Stimulated activated naive B cell treated with anti-CD40 and anti-IgM and Interleukin-4, amounts not matched to agents 10 μg/mL and 1 μg/mL and 100 μg/mL, for 72 hours (primary cell): ENCODE measurements around the gene SERPIND1.

Experiments
- ATAC-seq, 2 donors: fragments of 150-1000 bp; cut with Tn5 transposase; replicated peaks; 2 replicates each; pipeline ENCODE4 v1.10.0; 2021; ENCODE audit warnings: moderate library complexity in 1 of 2
- DNase-seq: peaks from one replicate; pipeline ENCODE4 v3.0.0; 2021
- H3K27ac Mint-ChIP-seq: one replicate; pipeline ENCODE4 v1.8.0; 2022; ENCODE audit warnings: mild to moderate bottlenecking, mixed read lengths
- H3K27me3 Mint-ChIP-seq, 2 donors: one replicate each; pipeline ENCODE4 v1.8.0; 2022; ENCODE audit warnings: mixed read lengths in 2 of 2
- H3K36me3 Mint-ChIP-seq, 2 donors: one replicate each; pipeline ENCODE4 v1.8.0; 2022; ENCODE audit warnings: mixed read lengths in 2 of 2, mild to moderate bottlenecking in 1 of 2
- H3K4me1 Mint-ChIP-seq, 2 donors: one replicate each; pipeline ENCODE4 v1.8.0; 2022; ENCODE audit warnings: mixed read lengths in 2 of 2, mild to moderate bottlenecking in 1 of 2
- H3K4me3 Mint-ChIP-seq, 2 donors: one replicate each; pipeline ENCODE4 v1.8.0; 2022; ENCODE audit warnings: mild to moderate bottlenecking in 2 of 2, mixed read lengths in 2 of 2, moderate library complexity in 1 of 2
- H3K9me3 Mint-ChIP-seq, 2 donors: one replicate each; pipeline ENCODE4 v1.8.0; 2022; ENCODE audit warnings: mixed read lengths in 2 of 2, mild to moderate bottlenecking in 1 of 2

The SERPIND1 gene

GRCh38 chr22:20786048-20786447, 12.1 kb downstream of the SERPIND1 start:
- H3K36me3 Mint-ChIP-seq: peaks cover 32 to 47% of the 10 kb centered on the region in 2 donors
- no peak overlapping the region for H3K4me3 Mint-ChIP-seq
- no peaks in the 10 kb centered on the region for H3K27me3 Mint-ChIP-seq
- H3K4me1 Mint-ChIP-seq: peaks cover 8 to 19% of the 10 kb centered on the region in 2 donors
- peak overlapping the region; percentile 25 for H3K27ac Mint-ChIP-seq
- no peak for ATAC-seq
- H3K9me3 Mint-ChIP-seq: no peaks in the 10 kb centered on the region
- no peak for DNase-seq

- ATAC-seq (no peak), DNase-seq (no peak)
- Mint-ChIP-seq H3K27me3 (no peaks in the 10 kb centered on the region), H3K4me3 (no peak overlapping the region), H3K27ac (peak overlapping the region; percentile 25), H3K9me3 (no peaks in the 10 kb centered on the region), H3K4me1 (peaks cover 8 to 23% of the 10 kb centered on the region in 2 donors), H3K36me3 (peaks cover 35 to 51% of the 10 kb centered on the region in 2 donors)
Measured at GRCh38 chr22:20786536-20786979, 12.6 kb downstream of the SERPIND1 start.

- Mint-ChIP-seq H3K36me3 (peaks cover 35 to 53% of the 10 kb centered on the region in 2 donors), H3K27ac (no peak overlapping the region), H3K9me3 (no peaks in the 10 kb centered on the region), H3K27me3 (no peaks in the 10 kb centered on the region), H3K4me1 (peaks cover 8 to 23% of the 10 kb centered on the region in 2 donors), H3K4me3 (no peak overlapping the region)
- ATAC-seq (no peak), DNase-seq (no peak)
Measured at GRCh38 chr22:20787223-20787622, 13.3 kb downstream of the SERPIND1 start.

- Mint-ChIP-seq H3K27me3 (no peaks in the 10 kb centered on the region), H3K27ac (peak overlapping the region; percentile 37), H3K4me3 (no peak overlapping the region), H3K36me3 (peaks cover 40 to 55% of the 10 kb centered on the region in 2 donors), H3K4me1 (peaks cover 8 to 22% of the 10 kb centered on the region in 2 donors), H3K9me3 (no peaks in the 10 kb centered on the region)
- ATAC-seq (no peak), DNase-seq (no peak)
Measured at GRCh38 chr22:20787746-20788626, 14.1 kb downstream of the SERPIND1 start.

- ATAC-seq (peak in 1 of 2 donors; percentile 33), DNase-seq (no peak)
- no peaks in the 10 kb centered on the region for H3K9me3 Mint-ChIP-seq
- peaks cover 36 to 51% of the 10 kb centered on the region in 2 donors for H3K36me3 Mint-ChIP-seq
- no peaks in the 10 kb centered on the region for H3K27me3 Mint-ChIP-seq
- peaks cover 5 to 14% of the 10 kb centered on the region in 2 donors for H3K4me1 Mint-ChIP-seq
- H3K4me3 Mint-ChIP-seq: no peak overlapping the region
- no peak overlapping the region for H3K27ac Mint-ChIP-seq
Measured at GRCh38 chr22:20788627-20789344, 14.9 kb downstream of the SERPIND1 start.

GRCh38 chr22:20792221-20792965, 18.5 kb downstream of the SERPIND1 start:
- Mint-ChIP-seq H3K9me3 (no peaks in the 10 kb centered on the region), H3K4me3 (no peak overlapping the region)
- no peak for ATAC-seq

GRCh38 chr22:20792966-20793728, 19.2 kb downstream of the SERPIND1 start:
- Mint-ChIP-seq H3K9me3 (no peaks in the 10 kb centered on the region), H3K36me3 (peaks cover 48 to 64% of the 10 kb centered on the region in 2 donors), H3K4me1 (peaks cover 3 to 6% of the 10 kb centered on the region in 2 donors), H3K27me3 (no peaks in the 10 kb centered on the region), H3K27ac (no peak overlapping the region), H3K4me3 (no peak overlapping the region)
- ATAC-seq (no peak), DNase-seq (no peak)

More at GRCh38 chr22:20792221-20792965, 18.5 kb downstream of the SERPIND1 start:
- H3K27ac Mint-ChIP-seq: no peak overlapping the region
- DNase-seq: no peak
- peaks cover 54 to 66% of the 10 kb centered on the region in 2 donors for H3K36me3 Mint-ChIP-seq
- H3K27me3 Mint-ChIP-seq: no peaks in the 10 kb centered on the region
- H3K4me1 Mint-ChIP-seq: peaks cover 3 to 6% of the 10 kb centered on the region in 2 donors

GRCh38 chr22:20793748-20794649, 20.1 kb downstream of the SERPIND1 start:
- no peak for DNase-seq
- H3K4me3 Mint-ChIP-seq: no peak overlapping the region
- peaks cover 46 to 66% of the 10 kb centered on the region in 2 donors for H3K36me3 Mint-ChIP-seq

GRCh38 chr22:20794650-20795413, 20.9 kb downstream of the SERPIND1 start:
- H3K27ac Mint-ChIP-seq: no peak overlapping the region
- ATAC-seq: no peak
- H3K4me3 Mint-ChIP-seq: no peak overlapping the region

More at GRCh38 chr22:20793748-20794649, 20.1 kb downstream of the SERPIND1 start:
- Mint-ChIP-seq H3K9me3 (no peaks in the 10 kb centered on the region), H3K27ac (no peak overlapping the region), H3K27me3 (no peaks in the 10 kb centered on the region), H3K4me1 (peaks cover 6 to 11% of the 10 kb centered on the region in 2 donors)
- ATAC-seq: no peak

GRCh38 chr22:20796731-20797130, 22.8 kb downstream of the SERPIND1 start:
- H3K27me3 Mint-ChIP-seq: no peaks in the 10 kb centered on the region
- no peak overlapping the region for H3K27ac Mint-ChIP-seq
- H3K36me3 Mint-ChIP-seq: peaks cover 47 to 71% of the 10 kb centered on the region in 2 donors
- no peaks in the 10 kb centered on the region for H3K9me3 Mint-ChIP-seq
- no peak for ATAC-seq
- H3K4me1 Mint-ChIP-seq: peaks cover 0 to 12% of the 10 kb centered on the region in 2 donors
- no peak for DNase-seq
- H3K4me3 Mint-ChIP-seq: no peak overlapping the region

More at GRCh38 chr22:20794650-20795413, 20.9 kb downstream of the SERPIND1 start:
- no peak for DNase-seq
- H3K9me3 Mint-ChIP-seq: no peaks in the 10 kb centered on the region
- peaks cover 6 to 12% of the 10 kb centered on the region in 2 donors for H3K4me1 Mint-ChIP-seq
- no peaks in the 10 kb centered on the region for H3K27me3 Mint-ChIP-seq
- H3K36me3 Mint-ChIP-seq: peaks cover 50 to 74% of the 10 kb centered on the region in 2 donors

GRCh38 chr22:20798218-20798617, 24.3 kb downstream of the SERPIND1 start:
- H3K27ac Mint-ChIP-seq: no peak overlapping the region
- H3K36me3 Mint-ChIP-seq: peaks cover 48 to 72% of the 10 kb centered on the region in 2 donors
- no peak overlapping the region for H3K4me3 Mint-ChIP-seq
- peaks cover 0 to 12% of the 10 kb centered on the region in 2 donors for H3K4me1 Mint-ChIP-seq
- H3K9me3 Mint-ChIP-seq: no peaks in the 10 kb centered on the region
- no peaks in the 10 kb centered on the region for H3K27me3 Mint-ChIP-seq
- DNase-seq (no peak), ATAC-seq (peak in 1 of 2 donors; percentile 43)

GRCh38 chr22:20798974-20799373, 25.1 kb downstream of the SERPIND1 start:
- no peaks in the 10 kb centered on the region for H3K9me3 Mint-ChIP-seq
- H3K27me3 Mint-ChIP-seq: no peaks in the 10 kb centered on the region
- no peak for DNase-seq
- no peak overlapping the region for H3K4me3 Mint-ChIP-seq
- peaks cover 52 to 80% of the 10 kb centered on the region in 2 donors for H3K36me3 Mint-ChIP-seq
- H3K27ac Mint-ChIP-seq: no peak overlapping the region
- H3K4me1 Mint-ChIP-seq: peaks cover 0 to 12% of the 10 kb centered on the region in 2 donors
- ATAC-seq: no peak
